Measurements from ENCODE around the gene GALNTL6.

- TF ChIP-seq EZH2 (IDR thresholded peaks at IDR 0.05; ENCODE audit: insufficient read depth, poor library complexity, severe bottlenecking) (no peak), EZH2phosphoT487 (IDR thresholded peaks at IDR 0.05; ENCODE audit: insufficient read depth, low read depth) (no peak)
Measured at GRCh38 chr4:172095161-172095560, 282.0 kb downstream of the GALNTL6 start.
